Hematopoietic multipotent progenitor cell (in vitro differentiated cells): Measurements from ENCODE around the gene DSCAML1. TPM values are rescaled to one million over a fixed set of nuclear protein-coding genes. Genes with fewer than 3 reads are reported as not detected.
"Not testable (repeated sequence)": the region's sequence is repeated elsewhere in the genome, so short reads cannot be mapped to it uniquely, and the experiment has no call there.

ENCODE experiments used
- DNase-seq, 3 donors: peaks; one replicate each; pipeline ENCODE4 v3.0.0-alpha.2; 2011 to 2015; ENCODE audit warnings: low read depth in 2 of 3, low spot score in 2 of 3
- total RNA-seq: library from RNA; depleted of rRNA; stranded (reverse); fragments of >200 nt; gene quantifications from one replicate; pipeline ENCODE4 v1.2.3, GENCODE V29; 2012

DSCAML1 gene
- total RNA-seq, 1 donor, result 0.27 TPM

DNA sequence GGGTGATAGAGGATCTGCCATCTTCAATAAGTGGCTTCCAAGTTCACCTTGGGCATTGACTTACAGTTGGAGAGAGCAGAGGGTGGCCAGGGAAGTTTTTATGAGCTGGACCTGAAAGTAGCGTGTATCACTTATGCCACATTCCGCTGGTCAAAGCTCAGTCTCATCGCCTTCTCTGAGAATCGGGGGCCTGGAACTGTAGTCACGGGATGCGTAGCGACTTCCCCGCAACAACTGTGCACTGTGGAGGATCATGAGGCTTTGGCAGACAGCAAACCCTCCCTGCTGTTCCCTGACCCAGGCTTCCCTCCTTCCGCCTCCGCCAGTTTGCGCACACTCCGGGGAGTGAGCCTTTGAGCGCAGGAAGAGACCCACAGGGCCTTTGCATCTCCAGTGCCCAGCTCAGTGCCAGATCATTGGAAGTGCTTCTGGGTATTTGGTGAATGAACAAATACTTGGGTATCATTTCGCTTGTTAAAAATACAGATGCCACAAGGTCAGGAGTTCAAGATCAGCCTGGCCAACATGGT lies 373.9 kb downstream of the DSCAML1 start:
- no peak for DNase-seq

DNA sequence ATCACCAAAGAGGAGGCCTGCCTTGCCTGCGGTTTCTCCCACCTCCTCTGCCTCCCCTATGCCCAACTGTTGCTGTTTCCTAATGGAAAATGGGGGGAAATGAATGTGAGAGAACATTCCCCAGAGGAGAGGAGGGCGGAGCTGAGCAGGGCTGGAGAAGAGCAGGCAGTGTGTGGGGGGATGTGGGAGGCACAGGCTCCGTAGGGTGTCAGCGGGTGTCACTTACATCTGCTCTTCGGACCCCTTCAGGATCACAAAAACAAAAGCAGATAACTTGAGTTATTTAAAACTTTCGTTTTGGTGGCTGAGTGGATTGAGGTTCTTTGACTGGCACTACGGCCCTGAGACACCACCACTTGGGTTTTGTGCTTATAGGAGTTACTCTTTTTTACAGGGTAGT lies 375.5 kb downstream of the DSCAML1 start:
- no peak for DNase-seq

DNA sequence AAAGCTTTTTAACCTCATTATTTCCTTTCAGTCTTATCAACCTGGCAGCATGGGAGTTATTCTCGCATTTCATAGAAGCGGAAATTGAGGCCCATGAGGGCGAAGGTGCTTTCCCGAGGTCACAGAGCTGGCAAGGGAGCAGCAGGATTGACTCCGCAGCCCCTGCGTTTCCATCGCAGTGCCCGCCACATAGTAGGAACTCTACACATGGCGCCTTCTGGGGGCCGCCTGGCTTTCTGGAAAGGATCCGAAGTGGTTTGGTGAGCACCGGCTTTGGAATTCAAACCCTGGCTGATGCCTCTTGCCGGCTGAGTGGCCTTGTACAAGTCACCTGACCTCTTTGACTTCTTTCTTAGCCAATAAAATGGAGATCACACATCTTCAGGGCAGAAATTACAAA lies 376.0 kb downstream of the DSCAML1 start:
- no peak for DNase-seq

DNA sequence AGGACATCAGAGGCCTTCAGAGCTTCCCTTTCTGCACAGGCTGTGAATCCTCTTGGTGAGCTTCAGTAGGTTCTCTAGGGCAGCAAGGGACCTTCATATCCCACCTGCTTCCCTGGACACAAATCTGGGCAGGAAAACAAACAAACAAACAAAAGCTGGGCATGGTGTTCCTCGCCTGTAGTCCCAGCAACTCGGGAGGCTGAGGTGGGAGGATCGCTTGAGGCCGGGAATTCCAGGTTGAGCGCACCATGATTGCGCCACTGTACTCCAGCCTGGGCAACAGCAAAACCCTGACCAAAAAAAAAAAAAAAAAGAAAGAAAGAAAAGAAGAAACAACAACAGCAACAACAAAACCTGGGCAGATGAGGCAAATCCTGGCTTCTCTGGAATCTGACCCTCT lies 376.4 kb downstream of the DSCAML1 start:
- no peak for DNase-seq

DNA sequence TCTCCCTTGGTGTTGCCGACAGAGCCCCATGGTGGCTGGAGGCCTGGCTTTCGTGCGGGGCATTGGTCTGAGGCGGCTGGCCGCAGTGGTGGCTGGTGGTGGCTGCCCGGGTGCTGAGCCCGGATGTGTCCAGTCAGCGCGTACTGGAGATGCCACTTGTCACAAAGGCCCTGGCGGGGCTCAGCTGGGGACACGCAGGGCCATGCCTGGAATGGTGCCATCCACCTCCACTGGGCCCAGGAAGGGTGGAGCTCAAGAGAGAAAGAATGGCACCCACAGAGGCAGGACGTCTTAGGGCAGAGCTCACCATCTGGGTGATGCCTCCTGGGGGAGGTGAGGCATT lies 376.9 kb downstream of the DSCAML1 start:
- no peak for DNase-seq

DNA sequence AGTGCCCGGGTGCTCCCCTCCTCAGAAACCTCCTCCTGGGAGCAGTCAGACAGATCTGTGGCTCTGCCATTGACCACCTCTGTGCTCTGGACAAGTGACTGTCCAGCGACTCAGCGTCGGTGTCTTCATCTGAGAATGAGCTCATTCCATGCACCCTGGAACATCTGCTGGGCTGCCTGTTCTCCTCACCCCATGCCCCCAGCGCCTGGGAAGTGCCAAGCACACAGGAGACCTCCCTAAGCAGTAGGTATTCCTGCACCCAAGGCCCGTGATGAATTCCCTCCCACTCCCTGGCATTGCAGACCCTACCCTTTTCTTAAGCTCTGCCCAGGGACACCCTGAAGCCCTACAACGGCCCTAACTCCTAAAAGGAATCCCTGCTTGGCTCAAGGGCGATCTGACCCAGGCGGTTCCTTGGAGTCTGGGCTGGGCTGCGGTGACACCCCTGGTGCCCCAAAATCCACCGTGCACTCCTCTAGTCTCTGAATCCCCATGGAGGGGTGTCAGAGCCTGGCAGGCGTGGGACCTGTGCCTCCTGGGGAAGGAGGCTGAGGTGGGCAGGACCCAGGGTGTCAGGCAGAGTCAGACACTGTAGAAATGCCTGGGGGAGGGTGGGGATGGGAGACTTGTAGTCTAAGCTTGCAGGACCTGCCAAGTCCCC lies 377.4 kb downstream of the DSCAML1 start:
- no peak for DNase-seq

DNA sequence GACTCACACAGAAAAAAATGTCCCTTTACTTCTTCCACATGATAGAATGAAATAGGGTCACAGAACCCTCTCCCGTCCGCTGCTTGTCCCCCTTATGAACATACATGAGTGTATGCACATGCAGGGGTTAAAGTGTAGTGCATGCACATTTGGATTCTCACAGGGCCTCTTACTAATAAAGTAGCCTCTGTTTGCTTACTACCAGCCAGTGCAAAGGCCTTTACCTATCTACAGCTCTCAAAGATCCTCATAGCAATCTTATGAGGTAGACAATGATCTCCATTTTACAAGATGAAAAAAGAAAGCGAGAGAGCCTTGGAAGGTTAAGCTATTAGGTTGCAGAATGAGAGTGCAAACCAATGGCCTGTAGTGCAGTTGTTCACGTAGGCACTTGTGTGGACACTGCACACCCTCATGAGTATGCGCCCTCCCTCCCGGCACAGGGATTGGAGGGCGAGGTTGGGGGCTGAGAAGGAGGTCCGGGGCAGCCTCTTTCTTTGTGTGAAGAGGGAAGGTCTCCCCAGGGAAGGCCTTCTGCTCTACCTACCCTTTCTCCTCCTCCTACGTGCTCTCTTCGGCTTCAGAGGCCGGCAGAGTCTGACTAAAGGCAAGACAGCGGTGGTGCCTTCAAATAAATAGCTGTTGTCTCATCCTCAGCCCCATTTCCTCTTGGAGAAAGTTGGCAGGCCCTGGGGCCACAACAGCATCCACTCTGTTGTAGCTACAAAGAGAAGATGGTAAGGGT lies 378.1 kb downstream of the DSCAML1 start:
- DNase-seq, result no peak

DNA sequence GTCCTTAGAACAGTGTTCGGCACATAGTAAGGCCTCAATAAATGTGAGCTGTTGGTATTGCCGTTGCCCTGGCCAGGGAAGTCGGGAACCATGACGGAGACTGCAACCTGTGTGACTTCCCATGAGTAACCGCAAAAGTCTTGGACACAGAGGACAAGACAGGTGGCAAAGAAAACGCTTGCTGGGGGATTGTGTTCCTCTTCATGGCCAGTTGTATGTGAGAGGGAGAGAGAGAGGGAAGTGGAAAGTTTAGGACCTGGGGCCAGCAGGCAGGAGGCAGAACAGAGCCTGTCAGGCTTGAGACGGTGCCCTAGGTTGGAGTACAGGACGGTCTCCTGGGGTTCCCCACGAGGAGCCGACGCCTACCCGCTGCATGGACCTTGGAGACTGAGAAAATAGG lies 379.2 kb downstream of the DSCAML1 start:
- no peak for DNase-seq

DNA sequence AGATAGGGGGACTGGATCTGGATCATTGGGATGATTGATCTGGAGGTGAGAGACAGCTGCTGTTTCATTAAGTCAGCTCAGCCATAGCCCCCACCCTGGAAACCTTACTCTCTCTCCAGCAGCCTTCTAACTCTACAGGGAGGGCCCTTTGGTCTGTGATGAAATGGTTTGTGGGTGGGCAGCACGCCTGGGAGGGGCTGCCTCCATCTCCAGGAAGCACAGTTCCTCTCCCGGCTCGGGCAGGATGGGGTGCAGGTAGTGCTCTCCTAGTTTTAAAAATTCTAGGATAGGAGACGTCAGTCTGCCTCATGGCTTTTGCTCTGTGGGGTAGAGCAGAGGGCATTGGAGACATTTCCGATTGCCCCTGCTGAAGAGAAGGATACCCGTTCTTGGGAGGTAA lies 379.7 kb downstream of the DSCAML1 start:
- DNase-seq, result no peak

DNA sequence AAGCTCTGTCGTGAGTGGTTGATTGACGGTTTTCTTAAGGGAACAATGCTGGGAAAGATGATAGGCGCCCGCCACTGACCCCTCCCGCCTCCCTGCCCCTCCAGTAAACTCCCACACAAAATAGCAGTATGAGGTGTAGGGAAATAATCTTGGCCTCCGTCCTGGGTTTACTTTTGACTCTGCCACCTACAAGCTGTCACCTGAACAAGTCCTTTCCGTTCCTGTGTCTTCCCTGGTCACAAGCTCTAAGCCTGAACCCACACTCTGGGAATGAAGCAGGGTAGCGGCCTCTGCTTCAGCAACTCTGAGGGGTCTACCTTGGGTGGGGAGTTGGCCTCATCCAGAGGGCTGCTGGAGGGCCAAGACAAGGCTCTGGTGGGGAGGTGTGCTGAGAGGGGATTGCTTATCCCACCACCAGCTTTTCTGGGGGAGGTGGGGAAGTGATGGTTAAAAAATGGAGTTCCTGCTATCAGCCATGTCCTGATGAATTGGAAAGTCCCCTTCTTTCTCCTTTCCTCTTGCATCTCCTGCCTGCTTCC lies 381.6 kb downstream of the DSCAML1 start:
- no peak for DNase-seq

DNA sequence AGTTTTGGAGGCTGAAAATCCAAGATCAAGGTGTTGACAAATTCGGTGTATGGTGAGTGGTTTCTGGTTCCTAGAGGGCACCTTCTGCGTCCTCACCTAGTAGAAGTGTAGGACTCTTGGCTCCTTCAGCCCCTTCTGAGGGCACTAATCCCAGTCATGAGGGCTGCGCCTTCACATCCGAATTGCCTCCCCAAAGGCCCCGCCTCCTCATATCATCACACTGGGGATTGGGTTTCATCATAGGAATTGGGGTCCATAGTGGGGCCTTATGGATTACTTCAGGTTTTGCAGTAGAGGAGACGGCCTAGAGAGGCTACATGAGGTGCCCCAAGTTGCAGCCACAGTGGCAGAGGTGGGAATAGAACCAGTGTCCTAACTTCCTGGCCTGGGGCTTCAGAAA lies 382.3 kb downstream of the DSCAML1 start:
- no peak for DNase-seq

DNA sequence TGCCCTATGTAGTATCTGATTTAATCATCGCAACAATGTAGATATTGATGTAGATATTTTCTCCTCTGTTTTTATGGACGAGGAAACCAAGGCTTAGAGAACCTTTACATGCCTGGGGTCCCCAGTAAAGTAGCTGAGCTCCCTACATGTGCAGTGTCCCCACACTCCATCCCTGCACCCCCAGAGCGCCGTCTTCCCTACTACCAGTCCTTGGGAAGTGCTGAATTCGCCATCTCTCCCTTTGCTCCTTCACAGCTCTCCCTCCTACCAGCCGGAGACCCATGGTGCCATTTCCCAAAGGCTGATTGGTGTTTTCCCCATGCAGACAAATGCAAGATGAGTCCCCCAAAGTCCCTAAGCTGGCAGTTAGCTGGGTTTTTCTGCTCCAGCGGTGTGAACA lies 383.4 kb downstream of the DSCAML1 start:
- no peak for DNase-seq

DNA sequence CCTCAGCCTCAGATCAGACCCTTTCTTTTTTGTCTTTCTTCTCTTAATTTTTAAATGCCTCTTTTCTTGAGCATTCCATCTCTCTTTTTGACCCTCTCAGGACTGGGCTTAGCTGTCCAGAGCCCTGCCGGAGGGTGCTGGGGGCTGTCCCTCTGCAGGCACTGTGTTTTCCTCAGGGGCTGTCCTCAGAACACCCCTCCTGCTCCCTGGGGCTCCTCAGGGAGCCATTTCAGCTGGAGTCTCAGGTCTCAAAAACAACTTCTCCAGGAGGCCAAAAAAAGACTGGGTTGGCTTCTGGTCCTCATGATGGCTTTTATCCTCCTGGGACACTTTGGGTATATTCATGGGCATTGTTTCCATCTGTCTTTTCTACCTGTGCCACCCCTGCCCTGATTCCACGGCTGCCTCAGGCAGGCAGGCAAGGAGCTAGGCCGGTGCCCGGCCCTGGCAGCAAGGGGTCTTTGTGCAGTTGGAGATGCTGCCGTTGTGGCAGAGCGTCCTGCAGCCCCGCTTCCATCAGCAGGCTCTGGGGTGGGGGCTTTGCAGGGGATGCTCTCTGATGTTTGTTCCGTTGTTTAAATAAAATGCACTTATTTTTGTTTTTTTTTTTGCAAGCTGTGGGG lies 384.3 kb downstream of the DSCAML1 start:
- DNase-seq, result no peak

DNA sequence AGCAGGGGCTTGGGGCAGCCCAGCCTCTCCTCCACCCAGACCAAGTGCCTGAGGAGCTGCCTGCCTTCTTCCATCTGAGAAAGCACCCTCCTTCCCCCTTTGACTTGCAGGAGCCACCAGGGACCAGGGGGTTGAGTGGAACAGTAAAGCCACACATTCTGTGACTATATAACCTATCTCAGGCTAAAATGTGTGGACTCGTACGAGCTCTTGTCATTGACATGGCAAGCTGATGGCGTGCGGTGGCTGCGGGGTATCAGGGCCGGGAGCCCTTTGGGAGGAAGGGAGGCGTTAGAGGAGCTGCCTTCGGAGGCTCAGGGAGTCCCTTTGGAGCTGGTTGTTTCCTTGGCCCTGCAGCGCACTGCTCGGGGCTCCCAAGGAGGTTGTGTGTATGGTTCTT lies 384.8 kb downstream of the DSCAML1 start:
- DNase-seq, result no peak

DNA sequence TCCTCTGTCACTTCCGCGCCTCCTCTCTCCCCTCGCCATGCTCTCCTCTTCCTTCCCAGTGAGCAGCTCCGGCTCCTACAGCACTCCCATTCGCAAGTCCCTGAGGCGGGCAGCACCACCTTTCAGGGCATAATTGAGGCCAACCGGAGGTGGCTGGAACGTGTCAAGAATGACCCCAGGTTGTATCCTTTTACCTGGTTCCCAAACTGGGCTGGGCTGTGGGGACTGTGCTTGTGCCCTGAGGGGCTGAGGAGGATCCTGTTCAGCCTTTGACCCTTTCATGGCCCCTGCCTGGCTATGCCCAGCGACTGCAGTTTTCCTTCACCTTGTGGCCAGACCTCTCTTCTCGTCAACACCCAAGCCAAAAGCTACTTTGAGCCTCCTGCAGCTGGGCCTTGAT lies 385.3 kb downstream of the DSCAML1 start:
- no peak for DNase-seq

DNA sequence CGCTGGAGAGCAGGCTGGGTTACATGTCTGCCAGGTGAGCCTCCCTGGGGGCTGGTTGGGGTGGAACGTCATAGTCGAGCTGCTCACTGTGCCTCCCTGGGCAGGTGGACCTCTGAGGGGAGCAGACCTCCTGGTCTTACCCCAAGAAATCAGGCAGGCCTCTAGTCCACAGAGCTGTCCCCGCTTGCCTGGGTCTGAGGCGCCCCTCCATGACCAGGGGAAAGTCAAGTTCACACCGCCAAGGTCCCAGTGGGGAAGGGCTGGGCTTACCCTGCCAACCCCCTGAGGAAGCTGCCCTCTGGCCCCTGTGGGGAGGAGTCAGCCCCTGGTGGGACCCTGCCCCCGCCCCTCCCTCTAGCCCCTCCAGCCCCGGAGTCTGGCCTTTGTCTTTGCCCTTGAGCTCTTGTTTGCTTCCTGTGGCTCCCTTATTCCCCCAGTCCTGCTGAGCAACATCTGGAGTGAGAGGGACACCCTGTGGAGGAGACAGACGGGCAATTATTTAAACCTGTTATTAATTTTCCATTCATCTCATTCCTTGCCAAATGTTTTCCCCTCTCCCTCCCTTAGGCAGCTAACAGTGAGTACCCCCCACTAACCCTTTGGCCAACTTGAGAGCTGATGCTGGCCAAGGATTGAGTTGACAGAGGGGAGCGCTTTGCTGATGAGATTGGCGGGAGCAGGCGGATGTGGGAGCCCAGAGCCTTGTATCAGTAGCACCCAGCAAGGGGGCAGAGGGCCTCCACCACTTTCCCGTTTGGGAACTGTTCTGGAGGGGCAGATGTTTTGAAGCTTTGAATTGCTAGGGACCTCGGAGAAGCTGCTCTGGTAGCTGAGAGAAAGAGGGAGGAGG lies 385.9 kb downstream of the DSCAML1 start:
- no peak for DNase-seq

DNA sequence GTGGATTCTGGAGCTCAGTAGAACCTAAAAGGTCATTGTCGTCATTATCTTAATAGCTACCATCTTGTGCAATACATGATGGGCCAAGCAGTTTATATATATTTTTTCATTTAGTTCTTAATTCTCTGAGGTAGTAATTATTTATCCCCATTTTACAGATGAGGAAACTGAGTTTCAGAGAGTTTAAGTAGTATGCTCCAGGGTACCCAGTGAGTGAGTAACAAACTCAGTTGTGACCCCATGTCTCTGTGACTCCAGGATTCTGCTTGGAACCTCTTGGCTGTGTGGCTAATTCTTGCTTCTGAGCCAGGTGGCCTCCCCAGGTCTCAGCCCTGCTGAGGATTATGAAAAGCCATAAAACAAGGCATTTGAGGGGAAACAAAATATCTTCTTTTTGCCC lies 386.8 kb downstream of the DSCAML1 start:
- no peak for DNase-seq

DNA sequence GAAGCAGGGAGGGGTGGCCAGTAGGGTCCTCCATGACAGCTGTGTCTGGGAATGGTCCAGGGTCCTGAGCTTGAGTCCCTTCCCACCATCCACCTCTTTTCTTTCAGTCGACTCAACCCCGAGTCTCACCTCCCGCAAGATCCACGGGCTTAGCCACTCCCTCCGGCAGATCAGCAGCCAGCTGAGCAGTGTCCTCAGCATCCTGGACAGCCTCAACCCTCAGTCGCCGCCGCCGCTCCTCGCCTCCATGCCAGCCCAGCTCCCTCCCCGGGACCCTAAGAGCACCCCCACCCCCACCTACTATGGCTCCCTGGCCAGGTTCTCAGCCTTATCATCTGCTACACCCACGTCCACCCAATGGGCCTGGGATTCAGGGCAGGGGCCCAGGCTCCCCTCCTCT lies 387.5 kb downstream of the DSCAML1 start:
- DNase-seq, result no peak

DNA sequence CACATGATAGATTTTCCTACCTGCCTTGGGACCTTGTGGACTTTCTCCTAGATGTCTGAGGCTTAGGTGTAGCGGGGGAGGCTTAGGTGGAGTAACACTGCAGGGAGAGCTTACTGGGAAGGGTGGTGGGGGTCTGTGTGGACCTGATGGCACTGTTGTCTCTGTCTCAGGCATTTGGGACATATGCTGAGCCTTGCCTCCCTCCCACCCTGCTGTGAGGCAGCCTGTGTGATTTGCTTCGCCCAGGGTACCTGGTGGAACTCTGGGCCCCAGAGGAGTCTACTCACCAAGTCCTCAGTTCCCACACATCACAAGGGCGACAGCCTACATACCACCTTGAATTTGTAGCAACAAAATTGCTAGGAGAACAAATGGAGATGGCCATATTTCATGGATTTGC lies 388.7 kb downstream of the DSCAML1 start:
- no peak for DNase-seq

DNA sequence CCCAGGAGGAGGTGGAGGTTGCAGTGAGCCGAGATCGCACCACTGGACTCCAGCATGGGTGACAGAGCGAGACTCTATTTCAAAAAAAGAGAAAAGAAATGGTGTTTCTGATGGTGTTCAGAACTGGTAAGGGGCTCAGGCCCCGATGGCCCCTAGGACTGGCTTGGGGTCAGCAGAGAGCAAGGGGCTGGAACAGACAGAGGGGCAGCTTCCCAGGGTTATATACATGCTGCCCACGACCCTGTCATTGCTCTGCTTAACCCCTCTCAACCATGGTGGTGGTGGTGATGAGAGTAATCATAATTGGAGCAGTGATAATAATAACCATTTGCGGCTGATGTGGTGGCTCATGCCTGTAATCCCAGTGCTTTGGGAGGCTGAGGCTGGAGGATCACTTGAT lies 390.0 kb downstream of the DSCAML1 start:
- DNase-seq, result no peak

DNA sequence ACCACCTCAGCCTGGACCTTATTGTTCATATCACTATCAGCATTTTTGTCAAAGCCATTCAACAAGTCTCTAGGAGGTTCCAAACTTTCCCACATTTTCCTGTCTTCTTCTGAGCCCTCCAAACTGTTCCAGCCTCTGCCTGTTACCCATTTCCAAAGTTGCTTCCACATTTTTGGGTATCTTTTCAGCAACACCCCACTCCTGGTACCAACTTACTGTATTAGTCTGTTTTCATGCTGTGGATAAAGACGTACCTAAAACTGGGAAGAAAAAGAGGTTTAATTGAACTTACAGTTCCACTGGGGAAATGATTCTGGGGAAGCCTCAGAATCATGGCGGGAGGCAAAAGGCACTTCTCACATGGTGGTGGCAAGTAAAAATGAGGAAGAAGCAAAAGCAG lies 391.1 kb downstream of the DSCAML1 start:
- not testable (repeated sequence) for DNase-seq
